GM21515 (cell line): ENCODE data around the gene PTPRQ.

Source experiments
- ATAC-seq: cut with Tn5 transposase; IDR thresholded peaks from one replicate; pipeline ENCODE4 v1.9.1; 2021; ENCODE audit not compliant: unreplicated experiment

PTPRQ gene

GRCh38 chr12:80716696-80717469 lies 272.8 kb downstream of the PTPRQ start, which contains the start of gene MYF5:
Gene MYF5, plus strand, starts transcription at chr12:80716912. Its CDS starts 152 bp downstream, at chr12:80717064.
- no peak for ATAC-seq

GRCh38 chr12:80717856-80718255 lies 273.8 kb downstream of the PTPRQ start:
- no peak for ATAC-seq

- no peak for ATAC-seq
Measured at GRCh38 chr12:80720516-80720915, 276.5 kb downstream of the PTPRQ start.

GRCh38 chr12:80721326-80721725 lies 277.3 kb downstream of the PTPRQ start:
- no peak for ATAC-seq
